Nephron (organoid): ENCODE measurements around the gene PTCHD1.

Experiments
- H3K27ac Mint-ChIP-seq, 3 experiments: 2 replicates each; pipeline ENCODE4 v1.8.0; 2020; ENCODE audit warnings: mixed read lengths in 3 of 3, mild to moderate bottlenecking in 2 of 3, moderate library complexity in 1 of 3
- H3K27me3 Mint-ChIP-seq: 2 replicates; pipeline ENCODE4 v1.8.0; 2021; ENCODE audit warnings: low read depth, mild to moderate bottlenecking, moderate library complexity, mixed read lengths
- H3K36me3 Mint-ChIP-seq: 2 replicates; pipeline ENCODE4 v1.8.0; 2020; ENCODE audit warnings: low read depth, mixed read lengths
- H3K4me1 Mint-ChIP-seq: 2 replicates; pipeline ENCODE4 v1.8.0; 2020; ENCODE audit warnings: mixed read lengths
- H3K4me3 Mint-ChIP-seq, 3 experiments: 2 replicates each; pipeline ENCODE4 v1.8.0; 2020; ENCODE audit warnings: mild to moderate bottlenecking in 3 of 3, mixed read lengths in 3 of 3, moderate library complexity in 2 of 3
- H3K9me3 Mint-ChIP-seq: 2 replicates; pipeline ENCODE4 v1.8.0; 2020; ENCODE audit warnings: mixed read lengths
- CTCF ChIP-seq, 3 experiments: fragments of 200-600 bp; sonication (generic); IDR thresholded peaks; one replicate each; pipeline ENCODE4 v1.5.0; 2021; ENCODE audit warnings: antibody characterized with exemption in 3 of 3; ENCODE audit not compliant: unreplicated experiment in 3 of 3

The PTCHD1 gene

GRCh38 chrX:23332101-23332887 is 2.4 kb upstream of the PTCHD1 start:
- Mint-ChIP-seq H3K9me3 (no peaks in the 10 kb centered on the region), H3K36me3 (no peaks in the 10 kb centered on the region), H3K27ac (no peak overlapping the region), H3K4me3 (peak overlapping the region; percentile 73 to 82 (median 79)), H3K27me3 (peaks cover 94% of the 10 kb centered on the region), H3K4me1 (peaks cover 8% of the 10 kb centered on the region)
- TF ChIP-seq CTCF (IDR thresholded peaks at IDR 0.05; ENCODE audit: unreplicated experiment in 3 of 3) = no peak

- H3K27me3 Mint-ChIP-seq = peaks cover 96% of the 10 kb centered on the region
- H3K4me1 Mint-ChIP-seq = peaks cover 8% of the 10 kb centered on the region
- TF ChIP-seq CTCF (IDR thresholded peaks at IDR 0.05; ENCODE audit: unreplicated experiment in 3 of 3) = no peak
- H3K9me3 Mint-ChIP-seq = no peaks in the 10 kb centered on the region
- H3K36me3 Mint-ChIP-seq = no peaks in the 10 kb centered on the region
- H3K4me3 Mint-ChIP-seq = peak overlapping the region; percentile 82 to 87 (median 86)
- H3K27ac Mint-ChIP-seq = no peak overlapping the region
Observed at GRCh38 chrX:23332888-23333821, 1.5 kb upstream of the PTCHD1 start.

DNA sequence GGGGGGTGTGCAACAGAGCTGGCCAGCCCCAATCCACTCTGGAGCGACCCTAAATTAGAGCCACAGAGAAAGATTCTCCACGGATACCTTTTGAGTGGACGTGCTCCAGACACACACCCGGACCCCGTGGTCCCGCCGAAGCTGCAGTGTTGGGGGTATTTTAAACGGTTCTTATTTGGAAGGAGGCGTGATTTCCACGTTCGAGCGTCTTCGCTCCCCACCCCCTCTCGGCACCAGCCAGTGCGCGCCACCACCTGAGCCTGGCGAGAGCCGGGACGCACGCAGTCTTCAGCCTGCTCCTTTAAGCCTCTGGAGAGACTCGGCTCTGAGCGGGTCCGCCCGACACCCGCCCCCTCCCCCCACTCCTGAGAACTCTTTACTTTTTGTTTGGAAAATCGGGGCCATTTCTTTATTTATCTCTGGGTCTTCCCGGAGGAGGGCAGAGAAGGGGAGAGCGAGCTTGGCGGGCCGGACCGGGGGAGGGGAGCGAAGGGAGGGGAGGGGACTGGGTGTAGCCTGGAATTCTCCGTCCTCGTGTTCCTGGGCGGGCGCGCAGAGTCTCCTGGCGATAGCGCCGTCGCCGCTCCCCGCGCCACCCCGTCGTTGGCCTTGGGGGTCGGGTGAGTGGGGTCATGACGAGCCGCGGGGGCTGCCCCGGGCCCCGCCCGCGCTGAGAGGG is 668 bp upstream of the PTCHD1 start:
- Mint-ChIP-seq H3K27me3 (peaks cover 94% of the 10 kb centered on the region), H3K27ac (no peak overlapping the region), H3K9me3 (no peaks in the 10 kb centered on the region), H3K4me3 (peak overlapping the region; percentile 82 to 87 (median 86)), H3K4me1 (peaks cover 8% of the 10 kb centered on the region), H3K36me3 (no peaks in the 10 kb centered on the region)
- no peak for TF ChIP-seq CTCF (IDR thresholded peaks at IDR 0.05; ENCODE audit: unreplicated experiment in 3 of 3)

DNA sequence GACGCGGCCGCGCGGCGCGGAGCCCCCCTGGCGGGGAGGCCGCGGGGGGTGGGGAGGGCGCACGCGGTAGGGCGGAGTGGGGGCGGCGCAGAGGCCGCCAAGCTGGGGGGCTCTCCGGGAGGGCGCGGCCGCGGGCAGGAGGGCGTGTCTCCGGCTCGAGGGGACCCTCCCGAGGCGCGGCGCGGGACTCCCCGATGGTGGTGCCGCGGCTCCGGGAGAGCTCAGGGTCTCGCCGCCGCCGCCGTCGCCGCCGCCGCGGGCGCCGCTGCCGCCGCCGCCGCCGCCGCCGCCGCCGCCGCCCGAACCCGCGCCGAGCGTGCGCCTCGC is 165 bp upstream of the PTCHD1 start:
- peaks cover 8% of the 10 kb centered on the region for H3K4me1 Mint-ChIP-seq
- peak overlapping the region in 1 of 3 experiments; percentile 90 for H3K4me3 Mint-ChIP-seq
- no peaks in the 10 kb centered on the region for H3K9me3 Mint-ChIP-seq
- peaks cover 93% of the 10 kb centered on the region for H3K27me3 Mint-ChIP-seq
- no peak overlapping the region for H3K27ac Mint-ChIP-seq
- H3K36me3 Mint-ChIP-seq = no peaks in the 10 kb centered on the region
- no peak for TF ChIP-seq CTCF (IDR thresholded peaks at IDR 0.05; ENCODE audit: unreplicated experiment in 3 of 3)

- TF ChIP-seq CTCF (IDR thresholded peaks at IDR 0.05; ENCODE audit: unreplicated experiment in 3 of 3) = no peak
- H3K27me3 Mint-ChIP-seq = peaks cover 74% of the 10 kb centered on the region
- peak overlapping the region in 1 of 3 experiments; percentile 30 for H3K4me3 Mint-ChIP-seq
- H3K4me1 Mint-ChIP-seq = peaks cover 8% of the 10 kb centered on the region
- no peaks in the 10 kb centered on the region for H3K9me3 Mint-ChIP-seq
- H3K27ac Mint-ChIP-seq = no peak overlapping the region
- no peaks in the 10 kb centered on the region for H3K36me3 Mint-ChIP-seq
Observed at GRCh38 chrX:23338334-23338733, 3.7 kb downstream of the PTCHD1 start.
